Fibroblast of skin of scalp (primary cell): ENCODE measurements around the gene RGR.
"Not testable (repeated sequence)": the region's sequence is repeated elsewhere in the genome, so short reads cannot be mapped to it uniquely, and the experiment has no call there.

Experiments used
- DNase-seq: peaks from one replicate; pipeline ENCODE4 v3.0.0-alpha.2; 2013

Gene RGR

DNA sequence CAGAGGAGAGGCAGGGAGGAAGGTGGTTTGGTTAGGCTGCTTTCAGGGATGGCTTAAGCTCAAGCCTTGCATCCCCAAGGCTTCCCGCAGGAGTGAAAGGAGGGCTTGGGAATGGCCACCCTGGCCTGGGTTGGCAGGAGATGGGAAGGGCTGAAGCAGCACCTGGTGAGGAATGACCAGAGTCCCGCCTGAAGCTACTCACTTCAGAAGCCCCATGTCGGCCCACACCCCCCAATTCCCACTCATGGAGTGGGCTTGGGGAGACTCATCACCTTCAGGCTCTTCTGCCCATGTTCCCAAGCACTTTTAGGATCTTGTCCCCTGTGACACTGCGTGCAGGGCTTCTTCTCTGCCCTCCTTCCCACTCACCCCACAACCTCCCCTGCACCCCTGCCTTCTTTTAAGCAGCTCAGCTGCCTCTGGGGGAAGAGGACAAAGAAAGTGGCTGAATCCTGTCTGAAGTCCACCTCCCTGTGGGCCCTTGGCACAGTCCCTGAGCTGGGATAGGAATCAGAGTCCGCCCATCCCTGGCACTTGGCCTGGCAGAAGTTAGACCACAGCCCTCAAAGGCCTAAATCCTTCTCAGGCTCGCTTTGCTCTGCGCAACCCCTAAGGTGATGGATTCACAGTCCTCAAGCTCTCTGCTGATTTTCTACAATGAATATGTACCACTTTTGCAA, 16.5 kb downstream of the RGR start:
- no peak for DNase-seq

DNA sequence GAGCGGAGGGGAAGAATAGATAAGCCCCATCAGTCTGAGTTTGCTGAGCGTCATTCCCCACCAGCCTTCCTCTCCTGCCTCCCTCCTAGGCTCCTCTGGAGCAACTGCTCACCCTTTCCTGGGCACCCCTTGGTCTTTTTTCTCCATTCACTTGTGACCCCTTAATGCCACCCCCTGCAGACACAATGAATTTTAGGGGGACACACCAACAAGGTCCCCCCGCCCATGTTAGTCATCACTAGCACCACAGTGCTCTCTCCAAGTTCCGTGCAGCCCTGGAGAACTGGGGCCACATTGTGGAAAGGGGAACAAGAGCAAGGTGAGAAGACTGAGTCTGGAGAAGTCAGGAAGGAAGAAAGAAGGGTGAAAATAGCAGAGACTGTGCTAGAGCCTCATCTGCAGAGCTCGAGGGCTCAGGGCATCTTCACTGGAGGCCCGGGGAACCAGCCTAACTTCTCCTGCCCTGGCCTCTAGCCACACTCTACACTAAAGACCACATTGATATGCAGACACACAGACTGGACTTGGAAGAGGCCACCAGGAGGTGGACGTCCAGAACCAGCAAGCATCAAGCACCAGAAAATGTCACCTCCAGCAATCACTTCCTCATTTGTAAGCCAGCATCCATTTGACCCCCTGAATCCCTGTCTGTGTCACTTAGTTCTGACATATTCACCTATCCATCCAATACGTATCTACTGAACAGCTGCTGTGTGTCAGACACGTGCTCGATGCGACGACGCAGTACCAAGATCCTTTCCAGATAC, 17.5 kb downstream of the RGR start:
- DNase-seq, result no peak

DNA sequence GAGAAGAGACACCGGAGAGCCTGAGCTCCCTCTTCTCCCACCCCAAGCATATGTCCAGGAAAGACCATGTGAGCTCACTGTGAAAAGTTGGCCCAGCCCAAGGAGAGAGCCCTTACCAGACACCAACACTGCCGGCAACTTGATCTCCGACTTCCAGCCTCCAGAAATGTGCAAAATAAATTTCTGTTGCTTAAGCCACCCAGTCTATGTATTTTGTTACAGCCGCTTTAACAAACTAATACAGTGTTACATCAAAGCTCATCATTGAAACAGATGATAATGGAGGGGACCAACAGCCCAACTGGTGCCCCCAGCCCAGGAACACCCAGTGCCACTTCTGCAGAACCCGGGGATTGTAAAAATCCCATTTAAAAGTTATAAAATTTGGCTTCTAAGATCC, 18.9 kb downstream of the RGR start:
- DNase-seq, result no peak

DNA sequence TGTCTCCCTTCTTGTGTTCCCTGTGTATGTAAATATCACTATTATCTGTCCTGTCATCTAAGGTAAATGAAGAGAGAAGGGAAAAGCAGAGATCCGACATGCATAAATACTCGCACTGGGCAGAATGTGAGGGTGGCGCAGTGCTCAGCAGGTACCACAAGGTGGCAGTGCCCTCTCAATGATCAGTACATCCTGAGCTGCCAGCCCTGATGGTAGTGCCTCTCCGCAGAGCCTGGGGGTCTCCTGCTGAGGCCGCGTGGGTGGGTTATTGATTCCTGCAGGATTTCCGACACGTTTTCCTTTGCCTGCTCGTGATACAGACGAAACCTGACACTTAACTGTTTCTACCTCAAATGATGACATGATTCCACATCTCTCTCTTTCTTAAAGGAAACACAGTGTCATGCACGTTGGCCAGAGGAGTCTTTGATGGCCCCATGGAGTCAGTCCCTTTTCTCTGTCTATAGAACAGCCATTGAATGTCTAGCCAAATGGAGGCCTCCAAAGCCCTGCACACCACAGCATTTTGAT, 19.8 kb downstream of the RGR start:
- peak; percentile 57 for DNase-seq

DNA sequence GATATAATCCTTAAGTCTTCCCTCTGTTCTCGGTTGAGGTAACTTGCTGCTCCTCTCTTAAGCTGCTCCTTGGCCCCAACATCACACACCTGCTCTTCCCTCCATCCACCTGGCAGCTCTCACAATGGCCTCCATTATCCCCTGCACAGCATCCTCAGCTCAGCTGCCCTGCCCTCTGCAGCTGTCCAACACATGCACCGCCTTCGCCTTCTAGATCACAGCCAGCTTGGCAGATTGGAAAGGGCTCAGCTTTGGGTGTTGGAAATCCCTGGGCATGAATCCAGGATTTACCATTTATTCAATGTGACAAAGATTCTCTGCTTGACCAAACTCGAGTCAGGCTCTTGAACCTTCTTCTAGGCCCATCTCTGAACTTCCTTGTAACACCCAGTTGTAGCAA, 20.6 kb downstream of the RGR start:
- no peak for DNase-seq

DNA sequence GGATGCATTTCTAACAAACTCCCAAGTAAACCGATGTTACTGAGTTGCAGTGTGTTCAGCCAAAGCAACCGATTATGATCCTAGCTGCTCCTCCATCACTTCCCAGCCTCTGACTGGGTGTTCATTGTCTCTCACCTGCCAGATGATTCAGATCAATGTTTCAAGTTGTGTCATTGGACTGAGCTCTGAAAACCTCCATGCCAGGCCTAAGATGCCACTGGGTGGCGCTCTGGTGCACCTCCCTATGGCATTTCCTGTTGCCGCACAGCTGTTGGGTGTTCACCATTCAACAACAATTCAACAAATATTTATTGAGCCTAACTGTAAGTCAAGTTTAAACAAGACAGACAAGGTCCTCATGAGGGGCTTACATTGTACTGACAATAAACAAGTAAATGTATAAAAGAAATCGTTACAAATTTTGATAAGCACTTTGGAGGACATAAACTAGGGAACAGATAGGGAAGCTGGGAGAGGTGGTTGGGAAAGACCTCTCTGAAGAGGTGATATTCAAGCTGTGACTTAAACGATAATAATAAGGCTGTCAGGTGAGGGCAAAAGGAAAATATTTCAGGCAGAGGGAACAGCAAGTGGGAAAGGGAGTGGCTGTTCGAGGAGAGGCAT, 22.8 kb downstream of the RGR start:
- peak; percentile 60 for DNase-seq

DNA sequence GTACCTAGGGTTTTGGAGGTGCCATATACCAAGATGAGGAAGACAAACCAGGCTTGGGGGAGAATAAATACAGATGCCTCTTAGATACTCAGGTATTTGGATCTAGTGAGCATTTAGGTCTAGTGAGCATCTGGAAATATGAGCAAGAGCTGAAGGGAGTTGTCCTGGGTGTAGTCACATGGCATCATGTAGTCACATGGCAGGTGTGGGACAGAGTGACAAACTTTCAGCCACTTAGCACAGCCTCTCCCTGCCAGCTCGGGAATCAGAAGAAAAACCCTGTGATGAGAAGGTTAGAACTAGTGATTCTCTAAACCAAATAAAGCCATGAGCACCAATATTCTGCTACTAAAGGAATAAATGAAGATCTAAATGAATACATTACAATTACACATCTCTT, 24.3 kb downstream of the RGR start:
- no peak for DNase-seq

DNA sequence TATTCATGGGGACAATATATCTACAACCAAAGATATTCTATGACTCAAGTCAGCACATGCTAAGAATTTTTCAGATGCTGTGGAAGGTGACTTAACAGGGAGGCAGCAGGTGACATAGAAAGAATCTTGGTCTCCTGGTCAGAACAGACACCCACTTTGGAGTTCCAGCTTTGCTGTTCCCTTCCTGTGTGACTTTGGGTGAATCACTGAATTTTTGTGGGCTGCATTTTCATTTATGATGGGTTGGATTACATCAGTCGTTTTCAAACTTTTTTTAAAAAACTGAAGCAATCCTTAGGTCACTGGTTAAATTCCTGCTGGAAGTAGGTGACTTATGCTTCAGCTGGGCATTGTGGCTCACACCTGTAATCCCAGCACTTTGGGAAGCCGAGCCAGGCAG, 24.9 kb downstream of the RGR start:
- DNase-seq, result peak; percentile 89

DNA sequence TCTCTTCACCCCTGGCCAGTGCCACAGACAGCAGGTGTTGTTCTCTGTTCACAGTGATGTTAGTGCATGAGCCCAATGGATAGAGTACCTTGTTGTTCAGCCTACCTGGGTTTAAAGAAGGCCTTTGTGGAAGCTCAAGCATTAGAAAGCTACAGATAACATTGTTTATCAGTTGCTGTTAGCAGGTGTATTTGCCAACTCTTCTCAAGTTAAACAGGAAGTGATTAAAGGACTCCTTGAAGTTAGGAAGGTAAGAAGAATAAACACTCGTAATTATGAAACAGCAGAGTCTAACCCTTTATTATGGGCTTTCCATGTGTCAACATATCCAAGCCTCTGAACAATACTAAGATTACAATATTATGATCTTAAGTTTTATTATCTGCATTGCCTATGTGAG, 25.9 kb downstream of the RGR start:
- DNase-seq, result no peak

DNA sequence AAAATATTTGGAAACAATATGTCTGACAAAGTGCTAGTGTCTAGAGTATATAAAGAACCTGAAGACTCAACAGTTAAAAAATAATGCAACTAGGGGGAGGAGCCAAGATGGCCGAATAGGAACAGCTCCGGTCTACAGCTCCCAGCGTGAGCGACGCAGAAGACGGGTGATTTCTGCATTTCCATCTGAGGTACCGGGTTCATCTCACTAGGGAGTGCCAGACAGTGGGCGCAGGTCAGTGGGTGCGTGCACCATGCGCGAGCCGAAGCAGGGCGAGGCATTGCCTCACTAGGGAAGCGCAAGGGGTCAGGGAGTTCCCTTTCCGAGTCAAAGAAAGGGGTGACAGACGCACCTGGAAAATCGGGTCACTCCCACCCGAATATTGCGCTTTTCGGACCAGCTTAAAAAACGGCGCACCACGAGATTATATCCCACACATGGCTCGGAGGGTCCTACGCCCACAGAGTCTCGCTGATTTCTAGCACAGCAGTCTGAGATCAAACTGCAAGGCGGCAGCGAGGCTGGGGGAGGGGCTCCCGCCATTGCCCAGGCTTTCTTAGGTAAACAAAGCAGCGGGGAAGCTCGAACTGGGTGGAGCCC, 35.1 kb downstream of the RGR start:
- DNase-seq, result not testable (repeated sequence)

DNA sequence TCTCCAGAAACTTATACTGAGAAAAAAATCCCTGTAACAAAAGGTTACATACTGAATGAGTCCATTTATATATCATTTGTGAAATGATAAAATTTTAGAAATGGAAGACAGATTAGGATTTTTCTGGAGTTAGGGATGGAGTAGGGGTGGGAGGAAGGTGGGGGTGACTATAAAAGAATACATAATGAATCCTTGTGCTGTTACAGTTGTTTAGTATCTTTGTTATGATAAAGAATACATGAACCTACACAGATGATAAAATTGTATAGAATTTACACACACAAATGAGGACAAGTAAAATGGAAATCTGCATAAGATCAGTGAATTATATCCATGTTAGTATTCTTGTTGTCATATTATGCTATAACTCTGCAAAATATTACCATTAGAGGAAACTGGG, 41.8 kb downstream of the RGR start:
- DNase-seq, result no peak

DNA sequence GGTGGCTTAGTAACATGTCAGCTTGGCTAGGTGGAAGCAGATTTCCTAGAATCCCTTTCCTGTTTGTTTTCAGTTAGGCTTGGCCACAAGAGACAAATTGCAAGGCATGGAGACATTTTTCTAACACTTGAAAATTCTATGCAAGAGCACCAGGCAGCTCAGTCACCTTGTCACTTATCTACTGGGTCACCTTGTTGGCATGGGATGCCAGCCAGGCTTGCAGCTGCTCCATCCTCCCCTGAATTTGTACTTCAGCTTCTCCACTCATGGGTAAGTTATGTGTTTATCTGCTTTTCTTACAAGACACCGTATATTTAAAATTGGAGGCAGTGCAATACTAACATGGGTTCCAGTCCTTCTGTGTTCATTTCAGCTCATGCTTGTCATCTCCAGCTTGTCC, 43.3 kb downstream of the RGR start:
- DNase-seq, result no peak

DNA sequence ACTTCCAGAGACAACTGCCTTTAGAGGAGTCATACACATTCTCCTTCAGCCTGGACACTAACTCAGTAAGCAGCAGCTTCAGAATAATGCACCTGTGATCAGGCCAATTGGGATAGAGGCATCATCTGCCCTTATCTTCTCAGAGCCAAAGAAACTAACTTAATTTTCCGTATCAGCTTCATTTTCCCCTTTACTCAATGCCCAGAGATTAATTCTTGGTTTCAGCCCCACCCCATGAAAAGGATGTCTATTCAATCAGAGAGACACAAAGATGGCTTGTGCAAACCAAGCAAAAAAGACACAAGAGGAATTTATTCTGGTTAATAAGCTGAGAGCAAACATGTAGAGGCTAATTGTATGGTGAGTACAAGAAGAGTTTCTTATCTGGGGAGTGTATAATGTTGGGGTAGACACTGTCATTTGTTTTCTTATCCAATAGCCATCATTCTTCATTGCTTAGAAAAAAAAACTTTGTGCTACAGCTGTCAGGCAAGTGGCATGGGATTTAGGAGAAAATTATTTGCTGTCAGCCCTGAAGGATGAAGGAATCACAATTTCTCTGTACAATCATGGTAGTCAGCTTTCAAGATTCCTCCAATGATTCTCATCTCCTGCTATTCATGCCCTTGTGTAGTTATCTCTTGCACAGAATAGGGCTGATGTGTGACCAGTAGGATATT, 44.8 kb downstream of the RGR start:
- no peak for DNase-seq

DNA sequence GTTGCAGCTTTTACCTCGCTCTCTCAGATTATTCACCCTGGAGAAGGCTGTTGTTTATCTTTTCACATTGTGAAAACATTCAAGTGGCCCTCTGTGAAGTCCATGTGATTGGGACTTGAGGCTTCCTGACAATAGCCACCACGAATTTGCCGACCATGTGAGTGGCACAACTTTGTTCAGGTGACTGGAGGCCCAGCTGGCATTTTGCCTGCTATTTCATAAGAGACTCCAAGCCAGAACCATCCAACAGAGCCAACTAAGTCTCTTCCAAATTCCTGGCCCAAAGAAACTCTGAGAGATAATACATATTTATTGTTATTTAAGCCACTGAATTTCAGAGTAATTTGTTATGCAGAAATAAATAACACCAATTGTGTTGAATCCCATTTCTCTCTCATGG, 45.4 kb downstream of the RGR start:
- no peak for DNase-seq

DNA sequence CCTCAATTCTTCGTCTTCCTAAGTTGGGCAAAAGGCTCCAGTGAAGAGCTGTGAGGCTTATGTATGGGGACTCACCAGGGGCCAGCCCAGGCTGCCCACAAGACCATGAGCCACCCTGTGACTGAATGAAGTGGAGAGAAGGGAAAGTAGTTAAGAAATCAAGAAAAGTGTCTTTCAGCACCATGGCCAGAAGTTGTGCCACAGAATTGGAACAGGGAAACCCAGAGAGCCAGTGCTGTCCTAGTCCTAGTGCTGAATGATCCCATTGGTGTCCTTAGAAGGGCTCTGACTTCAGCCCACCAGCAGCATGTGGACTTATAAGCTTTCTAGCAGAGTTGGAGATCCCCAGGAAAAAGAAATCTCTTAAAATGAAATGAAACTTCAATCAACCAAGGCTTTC, 46.5 kb downstream of the RGR start:
- peak; percentile 61 for DNase-seq

DNA sequence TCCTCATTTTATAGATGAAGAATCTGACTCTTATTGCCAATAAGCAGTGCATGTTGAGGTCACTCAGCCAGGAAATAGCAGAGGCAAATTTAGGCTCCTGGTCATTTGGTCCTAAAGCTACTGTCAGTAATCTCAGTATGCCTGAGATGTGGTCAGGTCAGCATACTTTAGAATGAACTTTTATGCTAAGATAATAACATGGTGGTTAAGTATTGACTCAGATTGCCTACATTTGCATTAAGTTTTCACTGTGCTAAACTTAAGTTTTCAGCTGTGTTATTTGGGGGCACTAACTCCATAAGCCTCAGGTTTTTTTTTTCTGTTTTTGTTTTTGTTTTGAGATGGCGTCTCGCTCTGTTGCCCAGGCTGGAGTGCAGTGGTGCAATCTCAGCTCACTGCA, 47.6 kb downstream of the RGR start:
- no peak for DNase-seq

DNA sequence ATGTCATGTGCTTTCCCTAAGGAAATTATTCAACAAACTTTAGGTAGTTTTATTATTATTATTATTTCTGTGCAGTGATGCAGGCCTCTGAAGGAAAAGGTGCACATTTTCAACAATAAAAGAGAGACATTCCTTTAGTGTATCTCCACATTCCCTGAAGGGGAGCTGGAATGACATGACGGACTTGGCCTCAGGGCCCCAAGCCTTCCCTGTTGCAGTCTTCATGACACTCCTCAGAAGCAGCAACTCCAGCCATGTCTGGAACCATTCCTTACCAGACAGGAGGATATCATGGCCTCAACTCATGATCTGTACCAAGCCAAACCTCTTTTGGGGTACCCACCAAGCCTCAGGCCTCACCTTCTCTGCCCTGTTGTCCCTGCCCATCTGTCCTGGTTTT, 48.3 kb downstream of the RGR start:
- DNase-seq, result no peak

DNA sequence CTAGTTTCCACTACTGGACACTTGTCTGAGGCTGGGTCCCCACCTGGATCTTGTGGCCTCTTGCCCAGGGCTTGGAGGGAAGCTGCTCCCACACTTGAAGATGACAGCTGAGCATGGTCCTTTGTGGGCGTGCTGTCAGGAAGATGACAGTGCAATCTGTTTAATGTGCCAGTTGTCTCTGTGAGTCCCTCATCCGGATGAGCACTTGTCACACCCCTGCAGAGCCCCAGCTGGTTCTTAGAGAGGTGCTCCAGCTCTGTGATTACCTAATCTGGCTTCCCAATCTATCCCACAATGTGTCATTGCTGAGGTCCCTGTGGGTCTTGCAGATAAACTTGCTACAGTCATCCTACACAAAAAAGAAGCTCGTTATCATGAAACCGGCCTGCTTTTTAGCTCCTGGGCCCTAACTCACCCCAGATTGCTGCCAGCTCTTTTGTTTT, 48.7 kb downstream of the RGR start:
- DNase-seq, result no peak

DNA sequence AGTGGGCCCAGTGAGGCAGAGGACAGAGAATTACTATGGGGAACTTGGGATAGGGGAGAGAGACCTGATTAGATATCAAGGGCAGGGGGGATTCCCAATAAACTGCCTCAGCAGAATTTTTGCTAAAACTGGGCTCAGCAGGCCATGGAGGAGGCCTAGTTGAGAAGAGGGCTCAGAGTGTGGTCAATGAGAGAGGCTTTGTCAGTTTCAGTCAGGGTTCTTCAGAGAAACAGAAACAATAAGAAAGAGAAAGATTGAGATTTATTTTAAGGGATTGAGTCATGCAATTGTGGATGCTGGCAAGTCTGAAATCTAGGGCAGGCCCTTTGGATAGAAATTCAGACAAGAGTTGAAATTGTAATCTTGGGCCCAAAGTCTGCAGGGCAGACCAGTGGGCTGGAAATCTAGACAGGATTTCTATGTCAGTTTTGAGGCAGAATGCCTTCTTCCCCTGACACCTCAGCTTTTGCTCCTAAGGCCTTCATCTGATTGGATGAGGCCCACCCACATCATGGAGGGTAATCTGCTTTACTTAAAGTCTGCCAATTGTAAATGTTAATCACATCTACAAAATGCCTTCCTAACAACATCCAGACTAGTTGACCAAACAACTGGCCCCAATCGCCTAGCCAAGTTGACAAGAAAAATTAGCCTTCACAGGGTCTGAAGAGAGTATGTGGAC, 50.1 kb downstream of the RGR start:
- no peak for DNase-seq

DNA sequence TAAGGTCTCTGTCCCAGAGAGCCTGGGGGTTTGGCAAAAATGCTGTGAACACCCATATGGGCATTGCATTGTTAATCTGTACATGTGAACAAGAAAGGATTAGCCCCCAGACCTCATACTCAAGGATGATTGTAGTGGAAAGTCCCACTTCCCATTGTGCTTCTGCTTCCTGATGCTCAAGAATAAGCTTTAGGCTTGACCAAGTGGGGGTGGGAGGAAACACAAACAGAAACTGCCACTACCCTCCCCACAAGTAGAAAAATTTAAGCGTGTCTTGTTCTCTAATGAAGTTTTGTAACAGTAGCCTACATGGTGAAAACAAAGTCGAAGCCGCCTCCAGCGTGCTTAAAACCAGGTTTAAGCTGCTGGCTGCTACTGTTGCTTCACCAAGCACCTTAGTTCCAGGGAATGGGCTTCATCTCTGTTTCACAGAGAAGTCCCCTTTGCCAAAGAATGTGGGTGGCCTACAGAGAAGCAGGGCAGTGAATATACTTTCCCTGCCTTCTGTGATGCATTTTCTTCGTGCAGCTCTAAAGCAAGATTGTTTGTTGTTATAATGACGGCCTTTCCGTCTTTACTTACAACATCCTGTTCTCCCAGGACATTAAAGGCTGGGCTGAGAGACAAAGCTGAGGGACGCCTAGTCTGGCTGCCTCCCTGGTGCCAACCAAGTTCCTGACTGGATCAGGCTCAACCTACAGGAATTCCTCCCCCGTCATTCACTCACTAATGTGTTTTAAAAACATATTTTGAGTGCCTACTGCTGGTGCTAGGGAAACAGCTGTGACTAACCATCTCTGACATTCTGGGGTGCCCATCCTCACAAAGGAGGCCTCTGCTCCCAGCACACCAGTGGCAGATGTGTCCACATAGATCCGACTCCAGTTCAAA, 51.5 kb downstream of the RGR start:
- peak; percentile 75 for DNase-seq

DNA sequence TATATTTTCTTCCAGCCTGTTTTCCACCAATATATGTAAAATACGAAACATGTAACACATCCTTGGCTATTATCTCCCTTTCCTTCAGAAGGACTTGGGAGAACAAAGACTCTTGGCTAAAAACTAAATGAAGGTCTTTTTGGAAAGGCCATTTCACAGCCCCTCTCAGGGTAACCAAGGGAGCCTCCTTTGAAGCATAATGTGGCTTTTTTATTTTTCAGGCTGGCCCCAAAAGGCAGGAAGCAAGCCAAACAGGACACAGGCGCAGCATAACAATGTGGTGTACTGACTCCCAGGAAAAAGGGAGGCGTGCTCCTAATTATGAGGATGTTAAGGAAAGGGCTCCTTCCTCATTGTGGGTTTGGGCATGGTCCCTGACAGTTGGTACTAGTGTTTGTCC, 53.2 kb downstream of the RGR start:
- no peak for DNase-seq
